Endometrial microvascular endothelial cells (primary cell): ENCODE measurements around the gene FBXL19. TPM values are rescaled to one million over a fixed set of nuclear protein-coding genes. Genes with fewer than 3 reads are reported as not detected.

Experiments
- in situ Hi-C: cut with HindIII; loops from 2 replicates; pipeline ENCODE4 v1.10.0; 2017; ENCODE audit warnings: low sequenced_read_pairs, low pct_unique_long_range_greater_than_20kb; ENCODE audit errors: inconsistent ontology term
- total RNA-seq: library from RNA; depleted of rRNA; stranded (reverse); fragments of >200 nt; gene quantifications from one replicate; pipeline ENCODE4 v1.2.3, GENCODE V29; 2015; ENCODE audit errors: inconsistent ontology term

FBXL19 gene
- total RNA-seq, 1 donor from 2014 or later = 23.1 TPM

DNA sequence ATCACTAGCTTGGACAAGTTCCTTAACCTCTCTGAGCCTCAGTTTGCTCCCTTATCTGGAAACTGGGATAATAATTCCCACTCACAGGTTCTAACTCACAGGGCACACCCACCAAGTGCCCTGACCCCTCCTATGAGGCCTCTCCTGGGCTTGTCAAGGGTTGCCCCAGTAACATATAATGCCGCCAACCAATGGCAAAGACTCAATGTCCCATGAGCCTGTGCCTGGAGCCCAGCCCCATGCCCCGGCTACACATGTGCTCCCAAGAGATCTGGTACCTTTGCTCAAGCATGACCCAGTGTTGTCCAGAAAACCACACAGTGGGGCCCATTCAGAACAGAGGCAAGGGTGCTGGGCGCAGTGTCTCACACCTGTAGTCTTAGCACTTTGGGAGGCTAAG, 8.5 kb upstream of the FBXL19 start:
- in situ Hi-C loops = no loop called here

DNA sequence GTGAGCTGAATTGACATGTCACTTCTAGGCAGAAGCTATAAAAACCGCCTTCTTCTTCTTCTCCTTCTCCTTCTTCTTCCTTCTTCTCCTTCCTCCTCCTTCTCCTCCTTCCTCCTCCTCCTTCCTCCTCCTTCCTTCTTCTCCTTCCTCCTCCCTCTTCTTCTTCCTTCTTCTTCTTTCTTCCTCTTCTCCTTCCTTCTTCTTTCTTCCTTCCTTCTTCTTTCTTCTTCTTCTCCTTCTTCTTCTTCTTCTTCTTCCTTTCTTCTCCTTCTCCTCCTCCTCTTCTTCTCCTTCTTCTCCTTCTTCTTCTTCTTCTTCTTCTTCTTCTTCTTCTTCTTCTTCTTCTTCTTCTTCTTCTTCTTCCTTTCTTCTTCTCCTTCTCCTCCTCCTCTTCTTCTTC, 4.8 kb upstream of the FBXL19 start:
- in situ Hi-C loops = no loop called here

DNA sequence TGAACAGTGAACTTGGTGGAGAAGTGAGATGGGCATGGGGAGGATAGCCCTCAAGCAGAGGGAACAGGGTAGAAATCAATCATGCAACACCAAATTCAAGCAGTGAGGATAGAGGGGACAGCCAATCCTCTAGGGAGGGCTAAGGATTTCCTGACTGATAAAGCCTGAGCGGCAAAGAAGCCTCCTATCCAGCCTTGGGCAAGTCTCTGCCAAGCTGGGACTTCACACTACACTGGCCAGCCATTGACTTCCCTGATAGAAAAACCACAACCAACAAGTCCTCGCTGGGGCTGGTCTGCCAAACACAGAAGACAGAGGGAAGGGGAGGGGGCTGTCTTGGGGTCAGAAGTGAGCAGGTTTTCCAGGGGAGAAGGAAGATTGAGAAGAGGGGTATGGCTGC, 2.5 kb upstream of the FBXL19 start:
- in situ Hi-C loops = no loop called here

DNA sequence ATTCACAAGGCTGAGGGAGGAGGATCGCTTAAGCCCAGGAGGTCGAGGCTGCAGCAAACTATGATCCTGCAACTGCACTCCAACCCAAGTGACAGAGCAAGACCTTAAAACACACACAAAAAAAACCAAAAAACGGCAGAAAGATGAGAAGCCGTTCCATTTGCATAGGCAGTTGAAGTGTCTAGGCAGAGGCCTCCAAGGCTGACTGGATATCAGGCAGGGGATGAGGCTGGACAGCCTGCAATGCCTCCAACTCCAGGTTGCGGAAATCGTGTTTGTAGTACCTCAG, 2.0 kb upstream of the FBXL19 start:
- in situ Hi-C loops = no loop called here

DNA sequence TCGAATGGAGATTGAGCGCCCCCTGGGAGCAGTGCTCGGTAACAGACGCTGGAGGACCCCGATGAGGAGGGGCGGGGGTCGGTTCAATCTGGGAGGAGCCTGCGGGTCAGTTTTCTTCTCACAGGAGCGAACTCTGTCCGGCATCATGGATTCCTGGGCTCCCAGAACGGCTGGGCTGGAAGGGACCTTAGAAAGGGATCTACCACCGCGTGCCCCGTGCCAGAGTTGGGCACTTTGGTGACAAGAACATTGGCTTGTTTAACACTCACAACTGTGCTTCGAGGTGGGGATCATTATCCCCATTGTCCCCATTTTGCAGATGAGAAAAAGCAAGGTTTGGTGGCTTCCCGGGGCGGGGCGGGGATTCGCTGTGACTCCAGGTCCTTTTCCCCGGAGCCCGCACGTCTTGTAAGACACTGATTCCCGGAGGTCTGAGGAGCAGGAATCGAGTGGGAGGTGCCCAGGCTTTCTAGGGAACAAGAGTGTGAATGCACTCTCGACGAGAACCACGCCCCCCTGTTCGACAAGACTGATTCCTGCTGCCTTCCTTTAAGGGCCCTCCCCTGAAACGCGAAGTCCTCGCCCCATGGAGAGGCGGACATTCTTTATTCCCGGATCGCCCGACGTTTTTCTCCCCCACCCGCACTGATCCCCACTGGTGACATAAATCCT, 1.5 kb upstream of the FBXL19 start:
- in situ Hi-C loops = no loop called here

DNA sequence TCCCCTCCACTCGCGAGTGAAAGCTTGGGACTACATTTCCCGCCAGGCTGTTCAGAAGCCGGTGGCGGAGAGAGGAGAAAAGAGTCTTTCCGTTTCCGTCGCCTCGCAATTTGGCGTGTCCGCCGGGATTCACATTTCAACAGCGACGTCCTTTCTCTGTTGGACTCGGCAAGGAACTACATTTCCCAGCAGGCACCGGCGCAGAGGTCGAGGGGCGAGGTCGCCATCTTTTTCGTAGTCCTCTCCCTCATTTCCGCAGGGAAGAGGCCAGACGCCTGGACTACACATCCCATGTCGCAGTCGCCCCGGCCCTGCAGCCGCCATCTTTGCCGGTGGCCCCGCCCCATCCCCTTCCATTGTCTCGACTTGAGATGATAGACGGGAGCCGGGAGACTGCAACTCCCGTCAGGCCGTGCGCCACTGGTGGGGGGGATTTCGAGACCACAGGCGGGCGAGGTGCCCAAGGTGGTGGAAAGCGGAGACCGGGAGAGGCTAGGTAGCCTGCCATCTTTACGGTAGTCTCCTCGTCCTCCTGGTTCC, 882 bp upstream of the FBXL19 start:
- in situ Hi-C loops = no loop called here

DNA sequence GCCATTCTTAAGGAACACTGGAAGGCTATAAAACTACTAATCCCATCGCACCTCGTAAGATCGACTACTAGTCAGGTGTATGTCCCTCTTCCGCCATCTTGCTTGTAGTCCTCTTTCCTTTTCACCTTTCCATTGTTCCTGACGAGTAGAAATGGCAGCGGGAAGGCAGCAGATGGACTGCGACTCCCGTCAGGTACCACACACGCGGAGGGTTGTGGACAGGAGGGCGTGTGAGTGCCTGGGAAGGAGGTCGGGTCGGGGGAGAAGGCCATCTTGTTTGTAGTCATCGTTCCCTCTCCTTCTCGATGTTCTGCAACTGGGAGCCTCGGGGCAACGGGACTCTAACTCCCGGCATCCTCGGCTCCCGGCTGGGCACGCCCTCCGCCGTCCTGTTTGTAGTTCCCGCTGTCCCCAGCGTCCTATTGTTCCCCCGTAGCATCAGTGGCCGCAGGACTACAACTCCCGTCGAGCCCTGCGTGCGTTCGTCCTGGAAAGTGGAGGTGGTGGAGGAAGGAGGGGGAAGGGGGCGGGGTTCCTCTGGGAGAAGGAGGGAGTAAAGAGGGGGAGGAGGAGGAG, 324 bp upstream of the FBXL19 start:
- in situ Hi-C loops = no loop called here

DNA sequence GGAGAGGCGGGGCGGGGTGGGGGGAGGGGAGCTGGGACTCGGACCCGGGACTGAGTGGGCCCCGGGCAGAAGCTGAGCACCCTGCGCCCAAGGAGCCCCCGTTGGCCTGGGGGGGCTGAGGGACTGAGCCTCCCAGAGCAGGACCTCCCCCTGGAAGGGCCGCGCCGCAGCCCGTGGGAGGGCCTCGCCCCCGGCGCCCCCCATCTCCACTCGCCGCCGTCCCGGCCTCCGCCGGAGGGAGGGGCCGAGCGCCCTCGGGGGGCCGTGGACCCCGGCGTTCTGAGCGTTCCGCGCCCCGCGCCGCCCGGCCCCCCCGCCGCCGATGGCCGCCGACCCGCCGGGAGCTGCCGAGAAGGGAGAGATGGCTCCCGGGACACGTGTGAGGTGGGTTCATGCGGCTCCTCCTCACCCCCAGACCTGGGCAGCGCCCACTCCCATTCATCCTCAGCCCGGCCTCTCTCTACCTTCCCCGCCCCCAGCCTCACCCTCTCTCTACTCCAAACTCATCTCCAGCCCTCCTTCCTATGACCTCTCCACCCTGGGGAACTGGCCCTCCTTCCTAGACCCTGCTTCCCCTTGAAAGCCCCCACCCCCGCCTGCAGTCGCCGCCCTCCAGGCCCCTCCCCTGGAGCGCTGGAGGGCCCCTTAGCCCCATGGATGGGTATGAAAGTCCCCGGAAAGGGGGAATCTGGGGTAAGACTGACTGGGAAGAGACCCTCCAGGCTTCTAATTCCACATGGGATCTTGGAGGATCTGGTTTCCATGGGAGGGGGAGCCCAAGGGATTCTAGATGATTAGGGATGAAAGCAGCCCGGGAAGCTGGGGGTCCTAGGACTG, 922 bp downstream of the FBXL19 start:
- in situ Hi-C loops = no loop called here

DNA sequence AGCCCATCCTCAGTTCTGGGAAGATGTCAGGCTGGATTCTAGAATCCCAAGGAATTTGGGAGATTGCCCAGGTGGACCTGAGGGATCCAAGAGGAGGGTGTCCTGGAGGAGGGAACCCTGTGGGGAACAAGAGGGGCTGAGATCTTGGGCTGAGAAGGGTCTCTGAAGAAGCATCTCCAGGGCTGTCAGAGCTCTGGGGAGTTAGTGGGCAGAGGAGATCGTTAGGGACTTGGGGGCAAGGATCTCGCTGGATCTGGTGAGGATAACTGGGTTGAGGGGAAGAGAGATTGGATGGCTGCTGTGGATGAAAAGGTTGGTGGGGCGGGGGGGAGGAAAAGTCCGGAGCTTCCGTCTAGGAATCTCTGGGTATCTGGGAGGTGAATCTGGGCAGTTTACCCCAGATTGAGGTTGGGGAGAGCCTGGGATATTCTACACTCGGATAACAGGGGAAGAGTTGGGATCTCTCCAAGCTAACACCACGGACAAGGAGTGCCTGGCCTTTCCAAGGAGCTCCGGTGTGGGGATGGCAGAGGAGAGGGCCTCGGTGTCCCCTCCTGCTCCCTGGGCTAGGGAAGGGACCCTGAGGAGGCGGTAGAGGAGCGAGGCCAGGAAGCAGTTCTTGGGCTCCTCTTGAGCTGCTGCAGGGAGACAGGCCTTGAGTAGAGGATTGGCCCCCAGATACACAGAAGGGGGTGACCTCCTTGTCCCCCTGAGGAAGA, 1.7 kb downstream of the FBXL19 start:
- in situ Hi-C loops = no loop called here

DNA sequence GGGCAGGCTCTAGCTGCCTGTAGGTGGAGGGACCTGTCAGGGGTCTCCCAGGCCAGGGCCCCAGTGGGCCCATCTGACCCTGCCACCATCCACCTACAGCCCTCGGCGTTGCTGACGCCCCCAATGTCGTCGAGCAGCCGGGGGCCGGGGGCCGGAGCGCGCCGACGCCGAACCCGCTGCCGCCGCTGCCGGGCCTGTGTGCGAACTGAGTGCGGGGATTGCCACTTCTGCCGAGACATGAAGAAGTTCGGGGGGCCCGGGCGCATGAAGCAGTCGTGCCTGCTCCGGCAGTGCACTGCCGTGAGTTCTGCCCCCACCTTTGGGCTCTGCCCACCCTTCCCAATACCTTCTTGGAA, 2.2 kb downstream of the FBXL19 start:
- in situ Hi-C loops = no loop called here

DNA sequence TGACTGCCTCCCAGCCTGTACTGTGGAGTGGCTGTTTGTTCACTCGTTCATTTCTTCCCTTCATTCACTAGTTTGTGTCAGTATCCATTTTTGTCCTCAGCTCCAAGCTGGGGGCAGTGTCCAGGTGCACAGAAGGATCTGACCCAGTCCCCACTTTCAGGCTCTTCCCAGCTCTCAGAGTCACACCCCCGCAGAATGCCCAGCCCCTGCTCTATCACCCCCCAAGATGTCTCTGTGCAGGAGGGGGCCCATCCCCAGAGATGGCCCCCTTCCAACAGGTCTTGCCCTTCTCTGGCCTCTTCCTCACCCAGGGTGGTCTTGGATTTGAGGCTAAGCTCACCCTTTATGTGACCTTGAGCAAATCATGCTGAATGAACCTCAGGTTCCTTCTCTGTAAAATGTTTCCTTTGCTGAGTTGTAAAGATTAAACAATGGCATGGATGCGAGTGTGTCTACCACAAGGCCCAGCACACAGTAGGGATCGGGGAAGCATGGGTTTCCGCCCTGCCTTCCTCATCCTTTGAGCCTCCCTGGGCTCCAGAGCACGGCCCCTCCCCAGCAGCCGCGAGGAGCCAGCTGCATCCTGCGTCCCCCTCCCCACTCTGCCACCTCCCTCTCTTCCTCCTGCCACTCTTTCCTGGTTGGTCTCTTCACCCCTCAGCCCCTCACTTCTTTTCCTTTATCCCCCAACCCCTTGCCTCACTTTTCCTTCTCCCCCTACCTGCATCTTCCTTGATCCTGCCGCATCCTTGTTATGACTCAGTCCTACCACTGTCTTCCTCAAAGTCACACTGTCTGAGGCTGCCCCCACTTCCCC, 2.8 kb downstream of the FBXL19 start:
- in situ Hi-C loops = no loop called here

DNA sequence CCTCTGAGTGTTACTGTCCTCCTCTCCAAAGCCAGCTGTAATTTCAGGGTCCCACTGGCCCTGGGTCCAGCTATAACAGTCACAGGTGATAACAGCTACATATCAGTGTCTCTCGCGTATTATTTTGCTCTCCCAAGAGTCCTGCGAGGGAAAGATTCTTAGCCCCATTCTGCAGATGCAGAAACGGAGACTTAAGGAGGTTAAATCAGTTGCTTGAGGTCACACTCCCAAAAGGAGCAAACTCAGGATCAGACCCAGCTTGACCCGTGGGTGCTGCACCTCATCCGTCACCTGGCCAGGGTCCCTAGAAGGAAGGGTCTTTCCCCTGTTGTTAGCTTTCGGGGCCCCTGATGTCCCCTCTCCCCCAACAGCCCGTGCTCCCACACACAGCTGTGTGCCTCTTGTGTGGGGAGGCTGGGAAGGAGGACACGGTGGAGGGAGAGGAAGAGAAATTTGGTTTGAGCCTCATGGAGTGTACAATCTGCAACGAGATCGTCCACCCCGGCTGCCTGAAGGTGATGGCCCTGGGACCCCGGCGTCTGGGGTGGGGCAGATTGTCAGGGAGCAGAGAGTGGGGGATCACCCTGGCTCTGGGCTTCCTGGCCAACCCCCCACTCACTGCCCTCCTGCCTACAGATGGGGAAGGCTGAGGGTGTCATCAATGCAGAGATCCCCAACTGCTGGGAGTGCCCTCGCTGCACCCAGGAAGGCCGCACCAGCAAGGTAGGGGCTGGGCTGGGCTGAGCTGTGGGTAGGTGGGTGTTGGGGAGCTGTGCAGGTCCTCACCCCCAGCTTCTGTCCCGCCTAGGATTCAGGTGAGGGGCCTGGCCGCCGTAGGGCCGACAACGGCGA, 3.8 kb downstream of the FBXL19 start:
- in situ Hi-C loops = no loop called here

DNA sequence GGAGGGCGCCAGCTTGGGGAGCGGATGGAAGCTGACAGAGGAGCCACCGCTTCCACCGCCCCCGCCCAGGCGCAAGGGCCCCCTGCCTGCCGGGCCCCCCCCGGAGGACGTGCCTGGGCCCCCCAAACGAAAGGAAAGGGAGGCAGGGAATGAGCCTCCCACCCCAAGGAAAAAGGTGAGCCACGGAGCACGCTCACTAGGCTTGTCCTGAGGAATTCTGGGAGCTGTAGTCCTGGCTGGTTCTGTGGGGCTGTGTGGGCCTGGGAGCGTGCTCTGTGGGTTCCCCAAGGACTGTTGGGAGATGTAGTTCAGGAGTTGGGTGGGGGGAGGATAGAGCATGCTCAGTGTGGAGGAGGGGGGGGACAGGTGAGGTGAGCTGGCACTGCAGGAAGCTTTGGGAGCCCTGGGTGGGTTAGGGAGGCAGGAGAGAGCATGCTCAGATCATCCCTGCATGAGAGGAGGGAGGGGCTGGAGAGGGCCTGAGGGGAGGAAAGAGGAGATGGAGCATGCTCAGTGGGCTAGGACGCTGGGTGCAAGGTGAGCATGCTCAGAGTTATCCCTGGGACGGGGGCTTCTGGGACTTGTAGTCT, 4.5 kb downstream of the FBXL19 start:
- in situ Hi-C loops = no loop called here

DNA sequence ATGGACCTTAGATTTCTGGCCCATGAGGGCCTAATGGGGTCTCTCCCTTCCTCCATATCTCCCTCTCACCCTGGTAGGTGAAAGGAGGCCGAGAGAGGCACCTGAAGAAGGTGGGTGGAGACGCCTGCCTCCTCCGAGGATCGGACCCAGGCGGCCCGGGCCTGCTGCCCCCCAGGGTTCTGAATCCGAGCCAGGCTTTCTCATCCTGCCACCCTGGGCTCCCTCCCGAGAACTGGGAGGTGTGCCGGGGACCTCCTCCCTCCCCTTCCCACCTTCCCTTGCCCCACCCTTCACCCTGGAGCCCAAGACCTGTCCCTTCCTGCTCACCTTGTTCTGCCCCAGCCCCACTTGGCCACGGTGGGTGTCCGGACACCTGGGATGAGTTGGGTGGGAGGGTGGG, 5.0 kb downstream of the FBXL19 start:
- in situ Hi-C loops = no loop called here

DNA sequence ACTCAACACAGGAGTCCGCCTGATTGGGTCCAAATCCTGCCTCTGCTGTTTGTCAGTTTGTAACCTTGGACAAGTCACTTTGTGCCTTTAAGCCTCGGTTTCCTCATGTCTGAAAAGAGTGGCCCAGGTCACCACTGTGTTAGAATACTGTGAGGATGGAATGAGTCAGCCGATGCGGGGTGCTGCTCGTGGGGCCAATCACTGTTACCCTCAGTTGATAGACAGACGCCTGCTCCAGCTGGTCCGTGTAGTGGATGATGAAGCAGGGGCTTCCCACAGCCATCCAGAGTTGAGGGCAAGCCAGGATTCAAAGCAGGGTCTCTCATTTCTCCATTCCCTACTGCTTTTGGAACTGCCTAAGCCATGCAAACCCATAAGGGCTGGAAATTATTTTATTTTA, 5.8 kb downstream of the FBXL19 start:
- in situ Hi-C loops = no loop called here

DNA sequence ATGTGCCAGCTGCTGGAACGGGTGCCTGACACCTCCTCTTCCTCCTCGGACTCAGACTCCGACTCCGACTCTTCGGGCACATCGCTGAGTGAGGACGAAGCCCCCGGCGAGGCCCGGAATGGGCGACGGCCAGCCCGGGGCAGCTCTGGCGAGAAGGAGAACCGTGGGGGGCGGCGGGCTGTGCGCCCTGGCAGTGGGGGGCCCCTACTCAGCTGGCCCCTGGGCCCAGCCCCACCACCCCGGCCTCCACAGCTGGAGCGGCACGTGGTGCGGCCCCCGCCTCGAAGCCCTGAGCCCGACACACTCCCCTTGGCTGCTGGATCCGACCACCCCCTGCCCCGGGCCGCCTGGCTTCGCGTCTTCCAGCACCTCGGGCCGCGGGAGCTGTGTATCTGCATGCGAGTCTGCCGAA, 6.8 kb downstream of the FBXL19 start:
- in situ Hi-C loops = no loop called here

DNA sequence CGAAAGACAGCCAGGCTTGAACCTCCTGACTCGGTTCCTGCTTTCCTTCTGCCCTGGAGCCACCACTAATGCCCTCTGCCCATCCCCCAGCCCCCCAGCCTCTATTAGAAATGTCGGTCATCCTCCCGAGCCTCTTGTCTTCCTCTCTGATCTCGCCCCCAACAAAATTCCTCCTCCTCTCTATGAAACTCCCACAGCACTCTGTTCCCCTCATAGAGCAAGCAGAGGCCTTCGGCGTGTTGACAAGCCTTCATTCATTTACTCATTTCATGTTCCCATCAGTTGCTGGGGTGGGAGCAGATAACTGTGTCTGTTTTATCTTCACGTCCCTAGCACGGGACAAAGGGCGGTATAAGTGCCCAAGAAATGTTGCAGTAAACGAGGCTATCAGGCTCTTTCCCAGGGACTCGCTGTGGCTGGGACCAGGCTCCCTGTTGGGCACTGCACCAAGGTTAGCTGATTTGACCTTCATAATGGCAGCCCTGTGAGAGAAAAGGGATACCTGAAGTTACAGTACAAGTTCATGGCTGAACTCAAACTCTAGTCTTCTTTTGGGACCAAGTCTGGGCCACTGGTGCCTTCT, 7.8 kb downstream of the FBXL19 start:
- in situ Hi-C loops = no loop called here
